WTC11 (cell line): ENCODE measurements around the gene GLG1.
"Not testable (repeated sequence)": the region's sequence is repeated elsewhere in the genome, so short reads cannot be mapped to it uniquely, and the experiment has no call there.

ENCODE experiments used
- ATF6 ChIP-seq: sonication (generic); formaldehyde crosslinking; IDR thresholded peaks from 2 replicates; pipeline ENCODE4 v1.8.1; 2023; ENCODE audit warnings: mild to moderate bottlenecking, missing genetic modification reagents
- CREM ChIP-seq: sonication (generic); formaldehyde crosslinking; IDR thresholded peaks from 2 replicates; pipeline ENCODE4 v1.8.1; 2022; ENCODE audit warnings: mild to moderate bottlenecking, missing genetic modification reagents, moderate library complexity
- GRHL2 ChIP-seq: fragments of 250-450 bp; sonication (Bioruptor Pico); IDR thresholded peaks from 2 replicates; pipeline ENCODE4 v1.8.0; 2022; ENCODE audit warnings: mild to moderate bottlenecking, moderate library complexity; ENCODE audit not compliant: insufficient replicate concordance, severe bottlenecking
- NFYB ChIP-seq: sonication (generic); formaldehyde crosslinking; conservative IDR thresholded peaks from 2 replicates; pipeline ENCODE4 v1.8.0; 2022; ENCODE audit warnings: low read depth, missing genetic modification reagents
- RELA ChIP-seq: sonication (generic); formaldehyde crosslinking; IDR thresholded peaks from 2 replicates; pipeline ENCODE4 v1.8.1; 2022; ENCODE audit warnings: missing genetic modification reagents, mild to moderate bottlenecking, borderline replicate concordance
- TF ChIP-seq, protein P1 (sequence below): sonication (generic); formaldehyde crosslinking; IDR thresholded peaks from 2 replicates; pipeline ENCODE4 v1.8.0; 2022; ENCODE audit warnings: mild to moderate bottlenecking, missing genetic modification reagents
- TF ChIP-seq, protein P2 (sequence below): sonication (generic); formaldehyde crosslinking; IDR thresholded peaks from 2 replicates; pipeline ENCODE4 v1.8.0; 2022; ENCODE audit warnings: mild to moderate bottlenecking, missing genetic modification reagents
- TF ChIP-seq, protein P3 (sequence below): sonication (generic); formaldehyde crosslinking; conservative IDR thresholded peaks from 2 replicates; pipeline ENCODE4 v1.8.1; 2022; ENCODE audit warnings: mild to moderate bottlenecking, missing genetic modification reagents
- TF ChIP-seq, protein P4 (sequence below): fragments of 200-600 bp; IDR thresholded peaks from 2 replicates; pipeline ENCODE4 v1.8.0; 2022; ENCODE audit warnings: antibody characterized with exemption

DNA sequence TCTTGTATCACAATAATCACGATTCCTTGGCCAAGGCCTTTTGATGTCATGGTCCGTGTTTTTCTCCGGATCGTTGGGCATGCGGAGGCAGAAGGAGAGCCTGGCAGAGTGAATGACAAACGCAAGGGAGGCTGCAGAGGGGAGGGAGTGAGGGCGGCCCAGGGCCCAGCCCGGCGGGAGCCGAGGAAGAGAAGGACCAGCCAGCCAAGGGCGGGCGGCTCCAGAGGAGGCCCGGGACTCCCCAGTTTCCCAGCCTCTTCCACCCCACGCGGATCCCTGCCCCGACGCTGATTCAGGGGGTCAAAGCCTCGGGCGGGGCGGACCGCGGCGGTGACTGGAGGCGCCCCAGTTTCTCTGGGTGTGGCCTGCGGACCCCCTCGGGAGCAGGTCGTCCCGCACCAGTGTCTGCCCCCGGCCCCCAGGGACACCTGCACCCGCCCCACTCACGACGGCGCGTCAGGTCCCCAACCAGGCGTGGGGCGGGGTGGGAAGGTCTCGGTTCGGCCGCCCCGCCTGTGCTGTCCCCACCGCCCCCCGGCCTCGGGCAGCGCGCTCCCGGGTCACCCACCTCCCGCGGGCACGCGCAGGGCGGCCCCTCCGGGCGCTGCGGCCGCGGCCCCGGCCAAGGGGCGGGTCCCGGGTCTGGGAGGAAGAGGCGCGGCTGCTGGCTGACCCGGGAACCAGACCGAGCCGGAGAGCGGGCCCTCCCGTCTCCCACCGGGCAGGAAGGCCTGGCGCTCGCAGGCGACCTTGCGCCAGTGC, 200.1 kb downstream of the GLG1 start:
- not testable (repeated sequence) for TF ChIP-seq RELA (CRISPR knock-in tag); GRHL2; CREM; ATF6; NFYB
- TF ChIP-seq, protein P1, sequence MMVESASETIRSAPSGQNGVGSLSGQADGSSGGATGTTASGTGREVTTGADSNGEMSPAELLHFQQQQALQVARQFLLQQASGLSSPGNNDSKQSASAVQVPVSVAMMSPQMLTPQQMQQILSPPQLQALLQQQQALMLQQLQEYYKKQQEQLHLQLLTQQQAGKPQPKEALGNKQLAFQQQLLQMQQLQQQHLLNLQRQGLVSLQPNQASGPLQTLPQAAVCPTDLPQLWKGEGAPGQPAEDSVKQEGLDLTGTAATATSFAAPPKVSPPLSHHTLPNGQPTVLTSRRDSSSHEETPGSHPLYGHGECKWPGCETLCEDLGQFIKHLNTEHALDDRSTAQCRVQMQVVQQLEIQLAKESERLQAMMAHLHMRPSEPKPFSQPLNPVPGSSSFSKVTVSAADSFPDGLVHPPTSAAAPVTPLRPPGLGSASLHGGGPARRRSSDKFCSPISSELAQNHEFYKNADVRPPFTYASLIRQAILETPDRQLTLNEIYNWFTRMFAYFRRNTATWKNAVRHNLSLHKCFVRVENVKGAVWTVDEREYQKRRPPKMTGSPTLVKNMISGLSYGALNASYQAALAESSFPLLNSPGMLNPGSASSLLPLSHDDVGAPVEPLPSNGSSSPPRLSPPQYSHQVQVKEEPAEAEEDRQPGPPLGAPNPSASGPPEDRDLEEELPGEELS (CRISPR knock-in tag): not testable (repeated sequence)
- TF ChIP-seq, protein P2, sequence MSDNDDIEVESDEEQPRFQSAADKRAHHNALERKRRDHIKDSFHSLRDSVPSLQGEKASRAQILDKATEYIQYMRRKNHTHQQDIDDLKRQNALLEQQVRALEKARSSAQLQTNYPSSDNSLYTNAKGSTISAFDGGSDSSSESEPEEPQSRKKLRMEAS (CRISPR knock-in tag): not testable (repeated sequence)
- TF ChIP-seq, protein P3, sequence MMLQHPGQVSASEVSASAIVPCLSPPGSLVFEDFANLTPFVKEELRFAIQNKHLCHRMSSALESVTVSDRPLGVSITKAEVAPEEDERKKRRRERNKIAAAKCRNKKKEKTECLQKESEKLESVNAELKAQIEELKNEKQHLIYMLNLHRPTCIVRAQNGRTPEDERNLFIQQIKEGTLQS (CRISPR knock-in tag): not testable (repeated sequence)
- TF ChIP-seq, protein P4, sequence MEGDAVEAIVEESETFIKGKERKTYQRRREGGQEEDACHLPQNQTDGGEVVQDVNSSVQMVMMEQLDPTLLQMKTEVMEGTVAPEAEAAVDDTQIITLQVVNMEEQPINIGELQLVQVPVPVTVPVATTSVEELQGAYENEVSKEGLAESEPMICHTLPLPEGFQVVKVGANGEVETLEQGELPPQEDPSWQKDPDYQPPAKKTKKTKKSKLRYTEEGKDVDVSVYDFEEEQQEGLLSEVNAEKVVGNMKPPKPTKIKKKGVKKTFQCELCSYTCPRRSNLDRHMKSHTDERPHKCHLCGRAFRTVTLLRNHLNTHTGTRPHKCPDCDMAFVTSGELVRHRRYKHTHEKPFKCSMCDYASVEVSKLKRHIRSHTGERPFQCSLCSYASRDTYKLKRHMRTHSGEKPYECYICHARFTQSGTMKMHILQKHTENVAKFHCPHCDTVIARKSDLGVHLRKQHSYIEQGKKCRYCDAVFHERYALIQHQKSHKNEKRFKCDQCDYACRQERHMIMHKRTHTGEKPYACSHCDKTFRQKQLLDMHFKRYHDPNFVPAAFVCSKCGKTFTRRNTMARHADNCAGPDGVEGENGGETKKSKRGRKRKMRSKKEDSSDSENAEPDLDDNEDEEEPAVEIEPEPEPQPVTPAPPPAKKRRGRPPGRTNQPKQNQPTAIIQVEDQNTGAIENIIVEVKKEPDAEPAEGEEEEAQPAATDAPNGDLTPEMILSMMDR: not testable (repeated sequence)
